HG02571 (cell line): ENCODE measurements around the gene SERGEF.

Experiments
- ATAC-seq: cut with Tn5 transposase; IDR thresholded peaks from one replicate; pipeline ENCODE4 v1.9.1; 2021; ENCODE audit warnings: mild to moderate bottlenecking, moderate library complexity; ENCODE audit not compliant: unreplicated experiment

SERGEF gene

GRCh38 chr11:17867341-17867740 lies 145.5 kb downstream of the SERGEF start:
- ATAC-seq = no peak

- no peak for ATAC-seq
These were observed 146.9 kb downstream of the SERGEF start for GRCh38 chr11:17865765-17866428.

- no peak for ATAC-seq
These were observed 148.3 kb downstream of the SERGEF start for GRCh38 chr11:17864478-17864941.

DNA sequence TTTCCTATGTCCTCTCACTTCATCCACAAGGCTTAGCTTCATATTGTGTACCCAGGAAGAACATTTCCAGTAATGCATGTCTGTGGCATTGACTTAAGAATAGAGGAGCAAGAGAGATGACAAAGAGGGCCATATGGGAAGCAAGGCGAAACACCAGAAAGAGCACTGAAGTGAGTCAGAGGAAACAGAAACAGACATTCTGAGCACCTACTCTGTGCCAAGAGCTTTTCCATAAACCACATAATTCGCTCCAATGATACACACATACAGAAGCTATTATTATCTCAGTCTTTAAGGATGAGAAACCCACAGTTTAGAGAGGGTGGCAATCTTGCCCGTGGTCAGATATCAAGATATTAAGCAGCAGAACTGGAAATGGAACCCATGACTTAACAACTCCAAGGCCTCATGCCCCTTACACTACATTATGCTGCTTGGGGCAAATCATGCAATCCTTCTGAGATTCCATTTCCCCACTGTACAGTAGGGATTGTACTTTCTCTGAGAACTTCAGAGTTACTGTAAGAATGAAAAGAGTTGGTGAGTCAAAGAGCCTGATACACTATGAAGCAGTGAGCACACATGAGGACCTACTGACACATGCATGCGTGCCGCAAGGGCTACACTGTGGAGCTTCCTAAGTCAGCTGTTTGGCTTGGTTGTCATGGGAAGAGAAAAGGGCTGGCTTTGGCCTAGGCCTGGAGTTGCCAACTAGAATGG lies 151.7 kb downstream of the SERGEF start:
- no peak for ATAC-seq

GRCh38 chr11:17859552-17859951 lies 153.3 kb downstream of the SERGEF start:
- no peak for ATAC-seq

- ATAC-seq = peak; percentile 47
These were observed 157.1 kb downstream of the SERGEF start for GRCh38 chr11:17855531-17856290.

- ATAC-seq = no peak
These were observed 159.6 kb downstream of the SERGEF start for GRCh38 chr11:17853280-17853679.

DNA sequence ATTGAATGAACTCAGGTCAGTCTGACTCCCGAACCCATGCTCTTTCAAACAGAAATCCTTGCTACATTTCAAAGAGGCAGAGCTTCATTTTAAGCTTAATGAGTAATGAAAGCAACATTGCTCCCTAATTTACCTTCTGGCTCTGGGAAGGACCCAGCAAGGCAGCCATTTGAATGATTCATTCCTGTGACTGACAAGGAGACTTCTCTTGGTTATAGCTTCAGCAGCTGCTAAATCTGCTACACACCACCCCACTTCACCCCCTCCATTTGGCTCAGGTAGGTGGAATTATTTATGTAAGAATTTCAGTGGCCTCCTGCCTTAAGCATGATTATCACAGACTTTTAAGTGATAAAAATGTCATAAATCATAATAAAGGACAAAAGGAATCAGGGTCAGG lies 160.6 kb downstream of the SERGEF start:
- no peak for ATAC-seq

GRCh38 chr11:17851697-17852096 lies 161.2 kb downstream of the SERGEF start:
- ATAC-seq = no peak

DNA sequence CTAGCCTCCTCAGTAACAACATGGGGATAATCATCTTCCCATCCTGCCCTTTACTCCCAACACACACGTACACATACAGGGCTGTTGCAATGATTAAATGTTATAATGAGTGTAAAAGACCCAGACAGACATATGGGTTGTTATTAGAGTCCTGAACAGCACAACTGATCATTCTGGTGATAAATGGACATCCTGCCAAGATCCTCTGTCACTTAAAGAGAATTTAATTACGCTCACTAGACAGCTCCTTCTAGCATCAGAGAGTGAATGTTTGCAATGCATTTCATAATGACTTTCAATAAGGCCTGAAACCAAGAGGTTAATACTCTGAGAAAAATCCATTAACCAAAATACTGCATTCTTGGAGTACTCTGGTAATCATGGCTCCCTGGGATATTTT lies 162.5 kb downstream of the SERGEF start:
- no peak for ATAC-seq

DNA sequence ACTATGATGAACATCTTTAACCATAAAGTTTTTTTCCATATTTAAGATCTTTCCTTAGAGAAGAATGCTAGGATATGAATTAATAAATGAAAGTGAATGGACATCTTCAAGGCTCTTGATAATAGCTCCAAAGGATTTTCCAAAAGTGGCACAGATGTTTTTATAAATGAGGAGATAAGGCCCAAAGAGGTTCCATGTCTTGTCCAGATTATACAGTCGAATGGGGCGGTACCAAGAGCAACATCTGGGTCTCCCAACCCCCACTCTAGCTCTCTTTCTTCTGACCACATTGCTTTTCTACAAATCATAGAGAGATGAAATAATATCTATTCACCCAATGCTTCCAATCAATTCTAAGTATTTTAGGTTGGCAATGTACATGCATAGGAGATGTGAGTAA lies 164.1 kb downstream of the SERGEF start:
- ATAC-seq = no peak

- ATAC-seq = no peak
These were observed 165.9 kb downstream of the SERGEF start for GRCh38 chr11:17846852-17847453.

DNA sequence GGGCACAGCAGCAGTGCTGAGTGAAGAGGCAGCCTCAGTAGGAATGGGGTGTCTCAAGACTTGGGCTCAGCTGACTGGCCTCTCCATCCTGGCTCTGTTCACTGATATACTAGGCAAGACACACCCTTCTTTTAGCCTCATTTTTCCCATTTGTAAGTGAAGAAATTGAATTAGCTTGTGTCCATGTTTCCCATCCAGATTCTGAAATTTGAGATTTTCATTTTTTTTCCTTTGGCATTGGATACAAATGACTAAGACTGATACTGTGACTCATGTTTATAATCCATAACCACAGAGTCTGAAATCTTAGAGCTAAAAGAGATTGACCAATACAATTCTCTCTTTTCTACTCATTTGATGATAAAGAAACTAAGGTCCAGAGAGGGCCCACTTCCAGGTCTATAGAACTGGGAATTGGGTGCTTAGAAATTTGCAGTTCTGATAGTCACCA lies 167.4 kb downstream of the SERGEF start:
- no peak for ATAC-seq

- no peak for ATAC-seq
These were observed 172.7 kb downstream of the SERGEF start for GRCh38 chr11:17840101-17840548.

DNA sequence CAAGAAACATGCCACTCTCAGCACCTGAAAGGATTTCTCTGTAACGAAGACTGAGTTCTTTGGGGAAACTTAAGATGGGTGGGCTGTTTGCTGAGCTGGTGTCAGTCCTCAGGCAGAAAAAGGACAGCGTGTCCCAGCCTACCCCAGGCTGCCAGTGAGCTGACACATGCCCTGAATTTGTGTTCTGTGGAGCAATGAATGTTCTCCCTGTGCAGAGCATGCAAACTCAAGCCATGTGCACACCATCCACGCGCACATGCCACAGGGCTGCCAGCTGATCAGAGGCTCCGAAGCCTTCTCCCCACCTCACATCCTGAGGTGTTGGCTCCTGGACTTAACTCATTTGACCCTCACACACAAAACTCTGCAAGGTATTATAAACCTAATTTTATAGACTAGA lies 173.4 kb downstream of the SERGEF start:
- no peak for ATAC-seq

DNA sequence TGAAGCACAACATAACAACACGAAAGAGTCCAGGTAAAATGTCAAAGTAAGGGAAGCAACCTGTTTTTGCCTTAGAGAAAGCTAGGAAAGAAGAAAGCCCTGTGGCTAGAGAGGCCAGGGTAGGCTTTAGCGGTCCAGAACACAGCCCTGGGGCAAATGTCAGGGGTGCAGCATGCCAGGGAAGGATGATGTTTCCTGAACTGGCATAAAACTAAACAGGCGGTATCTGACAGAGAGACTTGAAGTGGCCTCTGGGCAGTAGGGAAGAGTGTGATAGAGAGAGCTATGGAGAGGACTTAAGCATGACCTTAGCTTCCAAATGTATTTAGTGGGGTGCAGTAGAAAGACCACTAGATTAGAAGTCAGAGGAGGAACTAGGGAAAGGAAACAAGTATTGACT lies 174.7 kb downstream of the SERGEF start:
- ATAC-seq = no peak

DNA sequence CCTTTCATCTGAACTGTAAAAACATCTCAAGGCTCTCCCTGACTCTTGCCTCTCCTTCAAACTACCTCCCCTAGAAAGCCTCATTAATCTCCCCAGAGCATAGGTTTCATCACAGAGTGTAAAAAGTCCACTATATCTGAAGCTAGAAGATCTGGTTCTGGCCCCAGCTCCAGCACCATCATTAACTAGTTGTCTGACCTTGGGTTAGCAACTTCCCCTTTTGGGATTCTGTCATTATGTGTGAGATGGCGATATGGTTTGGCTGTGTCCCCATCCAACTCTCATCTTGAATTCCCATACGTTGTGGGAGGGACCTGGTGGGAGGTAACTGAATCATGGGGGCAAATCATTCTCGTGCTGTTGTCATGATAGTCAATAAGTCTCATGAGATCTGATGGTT lies 181.0 kb downstream of the SERGEF start:
- no peak for ATAC-seq

DNA sequence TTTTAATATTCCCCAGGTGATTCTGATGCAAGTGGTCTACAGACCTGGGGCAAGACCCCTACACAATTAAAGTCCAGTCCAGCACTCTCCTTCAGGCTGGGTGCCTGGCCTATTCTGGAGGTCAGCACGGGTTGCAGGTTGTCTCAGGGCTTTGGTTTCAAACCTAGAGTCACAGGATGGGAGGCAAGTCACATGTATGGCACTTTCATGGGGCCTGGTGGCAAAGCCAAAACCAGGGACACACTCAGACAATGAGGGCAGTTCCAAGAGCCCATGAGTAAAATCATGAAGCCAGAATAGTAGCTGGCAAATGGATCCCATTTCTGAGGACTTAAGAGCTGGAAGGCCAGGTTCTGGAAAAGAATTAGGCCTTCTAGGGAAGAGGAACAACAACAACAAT lies 181.6 kb downstream of the SERGEF start:
- ATAC-seq = no peak

DNA sequence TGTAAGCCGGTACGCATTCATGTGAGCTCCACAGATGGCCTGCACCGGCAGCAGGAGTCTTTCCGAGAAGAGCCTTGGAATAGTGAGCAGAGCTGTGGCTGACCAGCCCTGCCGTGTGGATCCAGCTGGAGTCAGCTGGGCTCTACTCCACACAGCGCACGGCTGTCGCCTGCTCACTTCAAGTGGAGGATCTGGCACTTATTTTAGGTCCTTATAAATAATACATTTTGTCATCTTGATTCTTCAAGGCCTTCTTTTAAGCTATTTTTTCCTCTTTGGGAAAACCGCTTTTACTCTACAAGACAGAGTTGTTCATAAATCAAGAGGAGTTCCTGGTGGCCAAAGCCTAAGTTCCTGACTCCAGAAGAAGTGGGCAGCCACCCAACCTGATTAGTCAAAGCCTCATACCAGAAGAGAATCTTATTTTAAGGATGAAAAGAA lies 184.5 kb downstream of the SERGEF start:
- no peak for ATAC-seq

DNA sequence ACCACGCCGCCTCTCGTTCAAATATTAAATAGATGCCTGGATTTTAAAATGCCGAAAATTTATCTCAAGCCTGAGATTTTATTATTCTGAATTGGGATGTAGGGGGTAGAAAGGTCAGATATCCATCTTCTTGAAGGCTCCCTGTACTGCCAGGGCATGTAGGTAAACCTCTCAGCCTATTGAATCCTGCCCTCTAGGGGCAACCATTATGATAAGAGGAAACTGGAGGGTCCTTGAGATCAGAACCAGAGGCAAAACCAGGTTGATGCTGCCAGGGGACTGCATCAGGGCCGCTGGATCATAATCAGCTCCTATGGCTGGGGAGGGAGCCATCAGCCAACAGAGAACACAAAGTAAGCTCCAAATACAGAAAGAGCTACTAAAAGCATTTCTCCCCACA lies 185.8 kb downstream of the SERGEF start:
- no peak for ATAC-seq

DNA sequence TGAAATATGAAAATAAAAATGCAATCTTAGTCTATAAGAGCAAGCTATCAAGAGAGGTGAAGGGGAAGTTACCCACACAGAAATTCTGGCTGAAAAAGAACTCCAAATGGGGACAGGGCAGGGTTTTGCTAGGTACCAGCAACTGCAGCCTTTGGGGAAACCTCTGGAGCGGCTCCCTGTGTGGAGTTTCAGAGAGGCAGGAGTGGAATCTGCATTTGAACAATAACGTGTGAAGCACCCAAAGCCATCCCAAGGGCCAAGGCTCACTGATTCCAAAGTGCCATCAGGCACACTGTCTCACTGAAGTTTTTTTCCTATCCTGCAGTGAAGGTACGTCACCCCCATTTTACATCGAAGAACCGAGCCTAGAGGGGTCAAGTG lies 190.5 kb downstream of the SERGEF start:
- ATAC-seq = no peak
